B cell (primary cell): ENCODE results near the gene VSTM2L. TPM values are rescaled to one million over a fixed set of nuclear protein-coding genes. Genes with fewer than 3 reads are reported as not detected.

ENCODE experiments used
- ATAC-seq: fragments of 200-7000 bp; cut with Tn5 transposase; one replicate; pipeline ENCODE4 v1.10.0; 2021; ENCODE audit warnings: low read depth, mild to moderate bottlenecking, moderate number of reproducible peaks, moderate library complexity
- CTCF ChIA-PET: fragments of 350-600 bp; sonication (Branson Sonifier 250); formaldehyde crosslinking; loops from one replicate; lab custom pipeline; 2021; ENCODE audit warnings: antibody characterized with exemption, inconsistent platforms; lab: Charles Lee
- POLR2A ChIA-PET: fragments of 350-600 bp; sonication (Branson Sonifier 250); formaldehyde crosslinking; loops from one replicate; lab custom pipeline; 2021; ENCODE audit warnings: antibody characterized with exemption; lab: Charles Lee
- DNase-seq: peaks from one replicate; pipeline ENCODE4 v3.0.0; 2013
- H2AFZ ChIP-seq: 2 replicates; pipeline ENCODE4 v1.6.1; 2012; ENCODE audit warnings: mild to moderate bottlenecking, low read depth, low read length; ENCODE audit not compliant: insufficient read depth, poor library complexity, severe bottlenecking
- H3K27ac ChIP-seq, 2 donors: 1 replicate in 1 of 2; 2 replicates in 1 of 2; pipeline ENCODE4 v1.5.1; 2012 to 2013; ENCODE audit warnings: low read length in 2 of 2, mild to moderate bottlenecking in 2 of 2, moderate library complexity in 1 of 2
- H3K27me3 ChIP-seq, 4 experiments: fragments of 200-600 bp in 1 of 4; sonication (generic) in 1 of 4; replicated peaks in 1 of 4; 1 replicate in 2 of 4; 2 replicates in 2 of 4; pipeline versions ENCODE4 v1.6.1 to v1.7.0; 2013 to 2016; ENCODE audit warnings: low read length in 3 of 4, mild to moderate bottlenecking in 2 of 4, mixed read lengths in 1 of 4, moderate library complexity in 1 of 4; ENCODE audit not compliant: insufficient read depth in 4 of 4, control insufficient read depth in 3 of 4; ENCODE audit errors: control extremely low read depth in 1 of 4
- H3K36me3 ChIP-seq, 2 experiments: replicated peaks in 1 of 2; 1 replicate in 1 of 2; 2 replicates in 1 of 2; pipeline versions ENCODE4 v1.6.1 to v1.7.1; 2013; ENCODE audit warnings: low read length in 1 of 2; ENCODE audit not compliant: insufficient read depth in 2 of 2, control insufficient read depth in 1 of 2; ENCODE audit errors: control extremely low read depth in 1 of 2, extremely low read depth in 1 of 2
- H3K4me1 ChIP-seq, 2 donors: fragments of 200-600 bp in 1 of 2; sonication (generic) in 1 of 2; 1 replicate in 1 of 2; 2 replicates in 1 of 2; pipeline versions ENCODE4 v1.5.1 to v1.6.1; 2013 to 2017; ENCODE audit warnings: low read length in 2 of 2; ENCODE audit not compliant: control insufficient read depth in 2 of 2, insufficient read depth in 2 of 2
- H3K4me2 ChIP-seq: replicated peaks from 2 replicates; pipeline ENCODE3; 2012; ENCODE audit warnings: mild to moderate bottlenecking, low read depth, low read length; ENCODE audit not compliant: poor library complexity, severe bottlenecking
- H3K4me3 ChIP-seq, 5 experiments: fragments of 200-600 bp in 1 of 5; sonication (generic) in 1 of 5; 1 replicate in 3 of 5; 2 replicates in 2 of 5; pipeline versions ENCODE4 v1.5.1 to v1.7.0; 2011 to 2016; ENCODE audit warnings: low read length in 4 of 5, mild to moderate bottlenecking in 4 of 5, low read depth in 2 of 5, control low read depth in 1 of 5, moderate library complexity in 1 of 5; ENCODE audit not compliant: insufficient read depth in 1 of 5; ENCODE audit errors: control extremely low read depth in 1 of 5, extremely low read depth in 1 of 5
- H3K79me2 ChIP-seq: fragments of 200-600 bp; sonication (generic); one replicate; pipeline ENCODE4 v1.6.0; 2016; ENCODE audit warnings: low read length; ENCODE audit not compliant: control insufficient read depth, insufficient read depth
- H3K9ac ChIP-seq: fragments of 200-600 bp; sonication (generic); 2 replicates; pipeline ENCODE4 v1.6.1; 2017; ENCODE audit warnings: mild to moderate bottlenecking, low read length, moderate library complexity
- H3K9me3 ChIP-seq, 3 donors: one replicate each; pipeline versions ENCODE4 v1.6.1 to v1.7.1; 2013; ENCODE audit warnings: low read length in 2 of 3; ENCODE audit not compliant: control insufficient read depth in 2 of 3, insufficient read depth in 1 of 3; ENCODE audit errors: control extremely low read depth in 1 of 3
- H4K20me1 ChIP-seq: 2 replicates; pipeline ENCODE4 v1.6.0; 2012; ENCODE audit warnings: mild to moderate bottlenecking, low read length; ENCODE audit not compliant: insufficient read depth, control insufficient read depth, poor library complexity, severe bottlenecking
- H3K27ac Mint-ChIP-seq: one replicate; pipeline ENCODE4 v1.8.0; 2021; ENCODE audit warnings: mixed read lengths
- H3K27me3 Mint-ChIP-seq: one replicate; pipeline ENCODE4 v1.8.0; 2021; ENCODE audit warnings: mixed read lengths
- H3K4me1 Mint-ChIP-seq: one replicate; pipeline ENCODE4 v1.8.0; 2021; ENCODE audit warnings: mixed read lengths
- H3K4me3 Mint-ChIP-seq: one replicate; pipeline ENCODE4 v1.8.0; 2021; ENCODE audit warnings: mixed read lengths
- H3K9me3 Mint-ChIP-seq: one replicate; pipeline ENCODE4 v1.8.0; 2022; ENCODE audit warnings: mixed read lengths; ENCODE audit not compliant: insufficient read depth
- EZH2 ChIP-seq: IDR thresholded peaks from 2 replicates; pipeline ENCODE4 v1.6.1; 2012; ENCODE audit warnings: borderline replicate concordance, low read depth, mild to moderate bottlenecking, moderate library complexity, low read length; ENCODE audit not compliant: insufficient read depth, poor library complexity, severe bottlenecking
- WGBS: methylation state at CpG from one replicate; pipeline ENCODE4 v1.1.5; 2013; ENCODE audit warnings: missing lambda C conversion rate; ENCODE audit not compliant: insufficient coverage; 5-methylcytosine and 5-hydroxymethylcytosine counted together
- intact Hi-C: fragments of 100-400 bp; cut with micrococcal nuclease; formaldehyde crosslinking; loops from one replicate; pipeline ENCODE4 v1.10.0; 2022
- polyA plus RNA-seq: library from polyadenylated mRNA; depleted of rRNA; stranded (reverse); fragments of >200 nt; gene quantifications from 2 replicates; pipeline ENCODE4 v1.2.3, GENCODE V29; 2012
- total RNA-seq, 2 donors: library from RNA; stranded (reverse); fragments of 120-200 nt in 1 of 2; gene quantifications; 1 replicate in 1 of 2; 2 replicates in 1 of 2; pipeline versions ENCODE4 v1.2.3 to v1.2.4, GENCODE V29; 2013 to 2022
- TF ChIP-seq, protein P1 (sequence below): fragments of 200-600 bp; IDR thresholded peaks from one replicate; pipeline ENCODE4 v1.8.0; 2022; ENCODE audit warnings: antibody characterized with exemption, mild to moderate bottlenecking

VSTM2L gene
- total and polyA plus RNA-seq, 2 donors (not counting 1 experiment from before 2014, with no cell fraction given): 0.25 TPM; not detected in 1

- Mint-ChIP-seq H3K27me3 (no peaks in the 10 kb centered on the region), H3K9me3 (no peaks in the 10 kb centered on the region), H3K27ac (no peak overlapping the region), H3K4me1 (peaks cover 14% of the 10 kb centered on the region), H3K4me3 (no peak overlapping the region)
- Histone ChIP-seq H3K27me3 (no peaks in the 10 kb centered on the region), H3K9ac (no peak overlapping the region), H4K20me1 (no peaks in the 10 kb centered on the region), H3K9me3 (no peaks in the 10 kb centered on the region), H3K4me1 (peaks cover 0 to 4% of the 10 kb centered on the region in 2 donors), H3K79me2 (no peaks in the 10 kb centered on the region), H3K4me3 (no peak overlapping the region), H2AFZ (no peak overlapping the region), H3K36me3 (peaks cover 2 to 4% of the 10 kb centered on the region in 2 experiments), H3K4me2 (no peak overlapping the region), H3K27ac (no peak overlapping the region)
- ChIA-PET POLR2A (interaction anchor here (0.6 kb wide), 1 partner anchor 8 kb away, joined by 5 read pairs; no protein-coding TSS in a partner anchor), CTCF (no interaction called here)
- intact Hi-C loops: no loop called here
- DNase-seq (no peak), ATAC-seq (no peak)
- TF ChIP-seq, protein P1, sequence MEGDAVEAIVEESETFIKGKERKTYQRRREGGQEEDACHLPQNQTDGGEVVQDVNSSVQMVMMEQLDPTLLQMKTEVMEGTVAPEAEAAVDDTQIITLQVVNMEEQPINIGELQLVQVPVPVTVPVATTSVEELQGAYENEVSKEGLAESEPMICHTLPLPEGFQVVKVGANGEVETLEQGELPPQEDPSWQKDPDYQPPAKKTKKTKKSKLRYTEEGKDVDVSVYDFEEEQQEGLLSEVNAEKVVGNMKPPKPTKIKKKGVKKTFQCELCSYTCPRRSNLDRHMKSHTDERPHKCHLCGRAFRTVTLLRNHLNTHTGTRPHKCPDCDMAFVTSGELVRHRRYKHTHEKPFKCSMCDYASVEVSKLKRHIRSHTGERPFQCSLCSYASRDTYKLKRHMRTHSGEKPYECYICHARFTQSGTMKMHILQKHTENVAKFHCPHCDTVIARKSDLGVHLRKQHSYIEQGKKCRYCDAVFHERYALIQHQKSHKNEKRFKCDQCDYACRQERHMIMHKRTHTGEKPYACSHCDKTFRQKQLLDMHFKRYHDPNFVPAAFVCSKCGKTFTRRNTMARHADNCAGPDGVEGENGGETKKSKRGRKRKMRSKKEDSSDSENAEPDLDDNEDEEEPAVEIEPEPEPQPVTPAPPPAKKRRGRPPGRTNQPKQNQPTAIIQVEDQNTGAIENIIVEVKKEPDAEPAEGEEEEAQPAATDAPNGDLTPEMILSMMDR: no peak
- no peak for TF ChIP-seq EZH2
- 25% methylated on average over 5 of the region's 12 CpGs for WGBS
These were observed 74.4 kb downstream of the VSTM2L start for GRCh38 chr20:37977338-37977737.

GRCh38 chr20:37977786-37978185 lies 74.9 kb downstream of the VSTM2L start:
- WGBS: 81% methylated on average over 5 of the region's 6 CpGs
- ATAC-seq (no peak), DNase-seq (no peak)
- Mint-ChIP-seq H3K27me3 (no peaks in the 10 kb centered on the region), H3K9me3 (no peaks in the 10 kb centered on the region), H3K4me1 (peaks cover 14% of the 10 kb centered on the region), H3K4me3 (no peak overlapping the region), H3K27ac (no peak overlapping the region)
- intact Hi-C loops: no loop called here
- H2AFZ ChIP-seq: no peak overlapping the region
- no peak for TF ChIP-seq EZH2
- TF ChIP-seq, protein P1: no peak
- H4K20me1 ChIP-seq: no peaks in the 10 kb centered on the region
- ChIA-PET CTCF (no interaction called here), POLR2A (no interaction called here)
- H3K27ac ChIP-seq: no peak overlapping the region
- H3K9me3 ChIP-seq: no peaks in the 10 kb centered on the region
- no peaks in the 10 kb centered on the region for H3K79me2 ChIP-seq
- no peaks in the 10 kb centered on the region for H3K27me3 ChIP-seq
- no peak overlapping the region for H3K4me2 ChIP-seq
- peaks cover 0 to 4% of the 10 kb centered on the region in 2 donors for H3K4me1 ChIP-seq
- H3K36me3 ChIP-seq: peaks cover 2 to 7% of the 10 kb centered on the region in 2 experiments
- H3K4me3 ChIP-seq: no peak overlapping the region
- no peak overlapping the region for H3K9ac ChIP-seq
